G401 (cell line): ENCODE data around the gene ADARB1. TPM values are rescaled to one million over a fixed set of nuclear protein-coding genes. Genes with fewer than 3 reads are reported as not detected.
"Not testable (repeated sequence)": the region's sequence is repeated elsewhere in the genome, so short reads cannot be mapped to it uniquely, and the experiment has no call there.

Source experiments
- DNase-seq: peaks from one replicate; pipeline ENCODE4 v3.0.0-alpha.2; 2015; ENCODE audit warnings: low spot score
- in situ Hi-C: cut with HindIII; loops from 2 replicates; pipeline ENCODE4 v1.10.0; 2016; ENCODE audit warnings: low sequenced_read_pairs, mixed read lengths
- total RNA-seq: library from RNA; depleted of rRNA; stranded (reverse); fragments of >200 nt; shearing (Covaris generic); gene quantifications from 2 replicates; pipeline ENCODE4 v1.2.3, GENCODE V29; 2014

The ADARB1 gene
- total RNA-seq, 1 experiment from 2014 or later, result 68.1 TPM

- in situ Hi-C loops, result no loop called here
These were observed 51.0 kb downstream of the ADARB1 start for GRCh38 chr21:45125357-45125756.

GRCh38 chr21:45126204-45126626 is 51.8 kb downstream of the ADARB1 start:
- in situ Hi-C loops, result no loop called here
- DNase-seq, result peak; percentile 92

More at GRCh38 chr21:45125357-45125756, 51.0 kb downstream of the ADARB1 start:
- peak; percentile 66 for DNase-seq

GRCh38 chr21:45126983-45127382 is 52.6 kb downstream of the ADARB1 start:
- no peak for DNase-seq
- in situ Hi-C loops, result no loop called here

GRCh38 chr21:45127937-45128336 is 53.6 kb downstream of the ADARB1 start:
- peak; percentile 76 for DNase-seq
- in situ Hi-C loops, result no loop called here

- peak; percentile 92 for DNase-seq
- in situ Hi-C loops, result no loop called here
These were observed 54.3 kb downstream of the ADARB1 start for GRCh38 chr21:45128613-45129188.

- DNase-seq, result peak; percentile 66
- in situ Hi-C loops, result no loop called here
These were observed 55.0 kb downstream of the ADARB1 start for GRCh38 chr21:45129189-45129923.

- in situ Hi-C loops, result no loop called here
- peak; percentile 79 for DNase-seq
These were observed 56.0 kb downstream of the ADARB1 start for GRCh38 chr21:45130324-45130774.

- in situ Hi-C loops, result no loop called here
These were observed 57.2 kb downstream of the ADARB1 start for GRCh38 chr21:45131537-45131999.

GRCh38 chr21:45132841-45133573 is 58.6 kb downstream of the ADARB1 start:
- in situ Hi-C loops, result no loop called here

More at GRCh38 chr21:45131537-45131999, 57.2 kb downstream of the ADARB1 start:
- DNase-seq, result no peak

GRCh38 chr21:45133574-45134278 is 59.3 kb downstream of the ADARB1 start:
- DNase-seq, in situ Hi-C loops: not testable (repeated sequence)

More at GRCh38 chr21:45132841-45133573, 58.6 kb downstream of the ADARB1 start:
- DNase-seq, result no peak

GRCh38 chr21:45134279-45135076 is 60.1 kb downstream of the ADARB1 start:
- DNase-seq, result no peak
- in situ Hi-C loops, result no loop called here

GRCh38 chr21:45135122-45135521 is 60.7 kb downstream of the ADARB1 start:
- in situ Hi-C loops, result no loop called here

GRCh38 chr21:45135868-45136267 is 61.5 kb downstream of the ADARB1 start:
- no peak for DNase-seq
- in situ Hi-C loops, result no loop called here

More at GRCh38 chr21:45135122-45135521, 60.7 kb downstream of the ADARB1 start:
- DNase-seq, result peak; percentile 48

GRCh38 chr21:45136500-45136899 is 62.1 kb downstream of the ADARB1 start:
- no peak for DNase-seq
- in situ Hi-C loops, result no loop called here

- peak; percentile 92 for DNase-seq
- in situ Hi-C loops, result no loop called here
These were observed 62.7 kb downstream of the ADARB1 start for GRCh38 chr21:45136927-45137611.

GRCh38 chr21:45137612-45137937 is 63.2 kb downstream of the ADARB1 start:
- in situ Hi-C loops, result no loop called here
- DNase-seq, result no peak

- peak; percentile 65 for DNase-seq
- in situ Hi-C loops, result no loop called here
These were observed 64.0 kb downstream of the ADARB1 start for GRCh38 chr21:45138199-45139002.
